HG02642 (cell line): Measurements from ENCODE around the gene ELAC1.

Experiments
- ATAC-seq: cut with Tn5 transposase; IDR thresholded peaks from one replicate; pipeline ENCODE4 v1.9.1; 2021; ENCODE audit warnings: mild to moderate bottlenecking; ENCODE audit not compliant: unreplicated experiment, poor library complexity

The ELAC1 gene

DNA sequence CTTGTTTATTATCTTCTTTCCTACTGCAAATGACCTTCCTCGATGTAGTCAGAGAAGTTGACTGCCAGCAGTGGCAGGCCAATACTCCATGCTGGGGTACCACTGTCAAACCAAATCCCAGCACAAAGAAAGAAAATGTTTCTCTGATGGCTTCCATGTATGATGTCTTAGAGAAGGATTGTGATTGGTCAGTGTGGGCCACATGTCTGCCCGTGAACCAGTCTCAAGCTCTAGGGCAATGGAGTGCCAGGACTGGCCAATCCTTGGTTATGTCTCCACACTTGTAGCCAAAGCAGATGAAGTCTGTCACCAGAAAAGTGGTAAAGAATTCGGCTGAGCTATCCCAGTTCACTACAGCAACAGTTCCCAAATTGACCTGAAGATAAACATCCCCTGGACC lies 44.6 kb downstream of the ELAC1 start:
- no peak for ATAC-seq

DNA sequence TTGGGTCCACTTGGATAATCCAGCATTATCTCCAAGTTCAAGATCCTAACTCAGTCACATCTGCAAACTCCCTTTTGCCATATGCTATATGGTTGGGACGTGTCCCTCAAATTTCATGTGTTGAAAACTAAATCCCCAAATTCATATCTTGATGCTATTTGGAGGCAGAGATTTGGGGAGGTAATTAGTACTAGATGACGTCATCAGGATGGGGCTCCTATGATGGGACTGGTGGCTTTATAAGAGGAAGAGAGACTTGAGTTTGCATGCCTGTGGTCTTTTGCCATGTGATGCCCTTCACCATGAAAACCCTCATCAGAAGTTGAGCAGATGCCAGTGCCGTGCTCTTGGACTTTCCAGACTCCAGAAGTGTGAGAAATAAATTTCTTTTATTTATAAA lies 45.4 kb downstream of the ELAC1 start:
- ATAC-seq = no peak

DNA sequence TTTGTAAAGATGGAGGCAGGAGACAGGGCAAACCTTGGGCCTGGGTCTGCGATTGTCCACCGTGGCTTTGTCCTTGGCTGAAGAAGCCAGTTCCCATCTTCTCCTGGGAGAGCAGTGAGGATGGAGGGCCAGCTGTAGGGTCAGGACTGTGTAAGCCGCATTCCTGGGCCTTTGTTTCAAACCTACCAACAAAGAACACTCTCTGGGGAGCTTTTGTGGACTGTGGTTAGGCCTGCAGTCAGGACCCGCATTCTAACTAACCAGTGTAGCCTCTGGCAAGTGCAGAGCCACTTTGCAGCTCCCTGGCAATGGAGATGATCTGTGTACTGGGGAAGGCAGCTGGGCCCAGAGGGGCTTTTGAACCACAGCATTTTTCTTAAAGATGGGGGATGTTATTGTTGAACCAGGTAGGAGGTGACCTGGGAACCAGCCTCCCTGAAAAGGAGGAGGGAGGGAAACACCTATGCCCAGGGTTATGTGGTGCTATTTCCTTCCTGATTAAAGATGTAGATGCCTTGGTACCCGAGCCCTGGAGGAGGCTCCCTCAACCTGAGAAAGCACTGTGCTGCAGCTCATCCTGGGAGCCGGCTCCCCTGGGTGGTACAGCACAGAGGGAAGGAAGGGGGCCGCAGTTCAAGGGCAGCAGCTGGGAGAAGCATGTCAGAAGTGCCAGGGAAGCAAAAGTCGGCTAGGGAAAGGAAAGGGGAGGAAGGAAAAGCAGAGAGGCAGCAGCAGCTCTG lies 49.5 kb downstream of the ELAC1 start:
- no peak for ATAC-seq

- no peak for ATAC-seq
Observed at GRCh38 chr18:51020536-51020935, 52.7 kb downstream of the ELAC1 start.

- ATAC-seq = no peak
Observed at GRCh38 chr18:51021226-51021965, 53.6 kb downstream of the ELAC1 start.

DNA sequence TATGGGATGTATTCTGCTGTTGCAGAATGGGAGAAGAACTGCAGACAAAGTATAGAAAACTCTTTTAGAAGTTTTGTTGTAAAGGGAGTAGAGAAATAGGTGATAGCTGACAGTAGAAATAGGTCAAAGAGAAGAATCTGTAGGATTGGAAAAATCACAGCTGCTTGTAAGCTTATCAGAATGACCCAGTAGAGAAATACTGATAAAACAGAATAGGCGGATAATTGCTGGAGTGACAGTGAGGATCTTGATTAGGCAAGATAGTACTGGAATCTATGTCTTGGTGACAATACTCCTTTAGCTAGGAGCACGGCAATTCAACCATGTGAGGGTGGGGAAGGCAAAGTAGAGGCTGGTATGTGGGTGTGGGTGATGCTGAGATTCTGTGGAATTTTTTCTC lies 57.7 kb downstream of the ELAC1 start:
- no peak for ATAC-seq

DNA sequence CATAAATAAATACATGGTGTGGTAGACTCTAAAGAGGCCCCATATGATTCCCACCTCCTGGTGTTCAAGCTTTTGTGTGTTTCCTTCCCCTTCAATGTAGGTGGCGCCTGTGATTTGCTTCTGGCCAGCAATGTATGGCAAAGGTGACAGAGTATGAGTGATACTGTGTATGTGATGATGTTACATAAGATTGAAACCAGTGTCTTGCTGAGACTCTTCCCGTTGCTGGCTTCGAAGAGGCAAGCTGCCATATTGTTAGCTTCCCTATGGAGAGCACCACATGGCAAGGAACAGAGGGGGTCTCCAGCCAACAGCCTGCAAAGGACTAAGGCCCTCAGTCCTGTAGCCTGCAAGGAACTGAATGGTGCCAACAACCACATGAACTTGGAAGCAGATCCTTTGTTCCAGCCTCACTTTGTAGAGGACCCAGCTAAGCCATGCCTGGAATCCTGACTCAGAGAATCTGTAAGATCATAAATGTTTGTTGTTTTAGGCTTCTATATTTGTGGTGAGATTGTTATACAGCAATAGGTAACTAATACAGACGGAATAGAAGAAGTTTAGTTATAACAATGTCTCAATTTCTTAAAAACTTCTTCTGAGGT lies 60.5 kb downstream of the ELAC1 start:
- no peak for ATAC-seq

GRCh38 chr18:51029378-51029693 lies 61.5 kb downstream of the ELAC1 start:
- ATAC-seq = no peak

DNA sequence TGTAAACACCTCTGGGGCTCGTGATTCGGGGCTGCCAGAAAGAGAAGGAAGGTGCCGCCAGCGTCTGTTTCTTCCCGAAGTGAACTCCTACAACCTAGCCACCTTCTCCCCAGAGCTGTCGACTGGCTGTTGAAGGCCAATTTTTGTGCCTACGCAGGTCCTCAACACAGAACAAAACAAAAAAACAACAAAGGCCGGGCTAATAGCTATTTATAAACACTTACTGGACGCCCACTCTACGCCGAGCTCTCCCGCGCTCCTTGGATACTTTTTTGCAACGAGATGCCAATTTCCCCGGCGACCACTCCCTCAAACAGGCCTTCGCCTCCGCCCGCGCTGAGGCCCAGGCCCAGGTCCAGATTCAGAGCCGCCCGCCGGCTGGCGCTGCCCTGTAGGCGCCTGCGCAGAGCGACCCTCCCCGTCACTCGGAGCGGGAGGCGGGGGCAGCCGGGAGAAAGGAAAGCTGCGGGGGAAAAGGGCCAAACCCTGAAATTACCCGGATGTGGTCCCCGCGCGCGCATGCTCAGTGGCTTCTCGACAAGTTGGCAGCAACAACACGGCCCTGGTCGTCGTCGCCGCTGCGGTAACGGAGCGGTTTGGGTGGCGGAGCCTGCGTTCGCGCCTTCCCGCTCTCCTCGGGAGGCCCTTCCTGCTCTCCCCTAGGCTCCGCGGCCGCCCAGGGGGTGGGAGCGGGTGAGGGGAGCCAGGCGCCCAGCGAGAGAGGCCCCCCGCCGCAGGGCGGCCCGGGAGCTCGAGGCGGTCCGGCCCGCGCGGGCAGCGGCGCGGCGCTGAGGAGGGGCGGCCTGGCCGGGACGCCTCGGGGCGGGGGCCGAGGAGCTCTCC lies 62.1 kb downstream of the ELAC1 start, which contains the start of gene SMAD4:
TSS of gene SMAD4 (plus strand) at position 520 of the 843 bp plus-strand sequence. CDS start 16,834 bp downstream, outside the sequence.
- ATAC-seq = peak; percentile 87

GRCh38 chr18:51030537-51031258 lies 62.9 kb downstream of the ELAC1 start:
- ATAC-seq = peak; percentile 62

DNA sequence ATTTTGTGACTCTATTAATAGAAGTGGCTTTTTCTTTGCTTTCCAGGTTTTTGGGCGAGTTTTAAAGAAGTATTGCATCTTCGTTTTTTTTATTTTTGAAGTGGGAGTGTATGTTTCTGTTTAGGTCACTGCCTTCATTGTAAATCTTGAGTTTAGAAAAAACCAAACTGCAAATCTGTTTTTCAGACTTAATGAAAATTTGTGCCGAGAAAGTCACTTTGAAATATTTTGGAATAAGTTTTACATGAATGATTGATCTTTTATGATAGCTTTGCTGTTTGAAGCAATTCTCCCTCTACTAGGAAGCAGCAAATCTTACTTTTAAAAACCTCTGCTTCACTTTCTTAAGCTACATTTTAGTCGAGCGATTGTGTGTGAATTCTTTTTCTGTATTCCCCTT lies 64.4 kb downstream of the ELAC1 start:
- ATAC-seq = no peak

GRCh38 chr18:51037230-51037629 lies 69.4 kb downstream of the ELAC1 start:
- no peak for ATAC-seq
